PC-3 (cell line): ENCODE measurements around the gene BAZ1A. TPM values are rescaled to one million over a fixed set of nuclear protein-coding genes. Genes with fewer than 3 reads are reported as not detected.

Experiments used
- ATAC-seq: fragments of 200-7000 bp; cut with Tn5 transposase; 2 replicates; pipeline ENCODE4 v1.9.1; 2020; ENCODE audit warnings: mild to moderate bottlenecking, moderate library complexity
- Bru-seq: library from RNA; stranded (reverse); fragments of 400-500 nt; gene quantifications from one replicate; lab custom pipeline; 2021; lab: Mats Ljungman, UMichigan
- BruChase-seq, 2 experiments: library from RNA; stranded (reverse); fragments of 400-500 nt; gene quantifications; one replicate each; lab custom pipeline; 2021; lab: Mats Ljungman, UMichigan
- BruUV-seq: library from RNA; stranded (reverse); fragments of 400-500 nt; replicated peaks from 2 replicates; lab custom pipeline; 2021; lab: Mats Ljungman, UMichigan
- CTCF ChIA-PET: fragments of 300-600 bp; sonication (Branson Sonifier 250); formaldehyde crosslinking; loops from one replicate; lab custom pipeline; 2022; ENCODE audit warnings: antibody characterized with exemption; lab: Charles Lee
- POLR2A ChIA-PET: fragments of 300-600 bp; sonication (Branson Sonifier 250); formaldehyde crosslinking; loops from one replicate; lab custom pipeline; 2022; ENCODE audit warnings: antibody characterized with exemption; ENCODE audit not compliant: unreplicated experiment; lab: Charles Lee
- DNase-seq: peaks from one replicate; pipeline ENCODE4 v3.0.0-alpha.2; 2015
- H2AFZ ChIP-seq: fragments of 300-600 bp; sonication (generic); 2 replicates; pipeline ENCODE4 v1.6.0; 2016; ENCODE audit warnings: antibody characterized with exemption, low read length
- H3F3A ChIP-seq: fragments of 300-600 bp; sonication (generic); one replicate; pipeline ENCODE4 v1.6.0; 2017; ENCODE audit warnings: antibody characterized with exemption, low read length, control low read depth, mild to moderate bottlenecking; ENCODE audit not compliant: unreplicated experiment
- H3K27ac ChIP-seq: fragments of 300-600 bp; sonication (generic); 2 replicates; pipeline ENCODE4 v1.5.1; 2016; ENCODE audit warnings: mild to moderate bottlenecking, low read length
- H3K27me3 ChIP-seq: fragments of 300-600 bp; sonication (generic); 2 replicates; pipeline ENCODE4 v1.6.1; 2016; ENCODE audit warnings: low read length, mixed read lengths
- H3K36me3 ChIP-seq: fragments of 300-600 bp; sonication (generic); 2 replicates; pipeline ENCODE4 v1.6.1; 2016; ENCODE audit warnings: low read depth, mixed run types, low read length, mixed read lengths
- H3K4me1 ChIP-seq: fragments of 300-600 bp; sonication (generic); 2 replicates; pipeline ENCODE4 v1.5.1; 2016; ENCODE audit warnings: low read length; ENCODE audit not compliant: insufficient read depth
- H3K4me2 ChIP-seq: fragments of 300-600 bp; sonication (generic); 2 replicates; pipeline ENCODE4 v1.6.0; 2016; ENCODE audit warnings: low read length
- H3K4me3 ChIP-seq: fragments of 300-600 bp; sonication (generic); 2 replicates; pipeline ENCODE4 v1.5.1; 2016; ENCODE audit warnings: mild to moderate bottlenecking, low read length, mixed read lengths
- H3K79me2 ChIP-seq: fragments of 300-600 bp; sonication (generic); 2 replicates; pipeline ENCODE4 v1.6.1; 2017; ENCODE audit warnings: low read length, mixed read lengths
- H3K9ac ChIP-seq: fragments of 300-600 bp; sonication (generic); 2 replicates; pipeline ENCODE4 v1.6.0; 2016; ENCODE audit warnings: mild to moderate bottlenecking, low read length
- H3K9me2 ChIP-seq: fragments of 300-600 bp; sonication (generic); replicated peaks from 2 replicates; pipeline ENCODE4 v1.6.1; 2016; ENCODE audit warnings: mixed run types, low read length, mixed read lengths
- H3K9me3 ChIP-seq: fragments of 300-600 bp; sonication (generic); 2 replicates; pipeline ENCODE4 v1.6.1; 2016; ENCODE audit warnings: low read length, mixed read lengths
- H4K20me1 ChIP-seq: fragments of 300-600 bp; sonication (generic); 2 replicates; pipeline ENCODE4 v1.6.1; 2016; ENCODE audit warnings: low read length, mixed read lengths
- EZH2 ChIP-seq: fragments of 300-600 bp; sonication (generic); IDR thresholded peaks from one replicate; pipeline ENCODE4 v1.6.1; 2017; ENCODE audit warnings: antibody characterized with exemption, mild to moderate bottlenecking, low read length; ENCODE audit not compliant: unreplicated experiment
- EZH2phosphoT487 ChIP-seq: fragments of 300-600 bp; sonication (generic); IDR thresholded peaks from 2 replicates; pipeline ENCODE4 v1.6.1; 2018; ENCODE audit warnings: mild to moderate bottlenecking, antibody characterized with exemption, low read length, borderline replicate concordance
- intact Hi-C: fragments of 100-400 bp; cut with micrococcal nuclease; formaldehyde crosslinking; loops from 2 replicates; pipeline ENCODE4 v1.9.0; 2023
- long read RNA-seq: library from polyadenylated mRNA; unstranded; transcript quantifications from one replicate; pipeline ENCODE4 v2.0.0, GENCODE V29; 2021; ENCODE audit not compliant: unreplicated experiment
- total RNA-seq: library from RNA; depleted of rRNA; stranded (reverse); fragments of >200 nt; gene quantifications from 2 replicates; pipeline ENCODE4 v1.2.3, GENCODE V29; 2014; rRNA removed
- TF ChIP-seq, protein P1 (sequence below): fragments of 300-600 bp; sonication (generic); conservative IDR thresholded peaks from 2 replicates; pipeline ENCODE4 v1.5.1; 2017; ENCODE audit warnings: antibody characterized with exemption, low read depth, mild to moderate bottlenecking, low read length

BAZ1A gene, protein sequence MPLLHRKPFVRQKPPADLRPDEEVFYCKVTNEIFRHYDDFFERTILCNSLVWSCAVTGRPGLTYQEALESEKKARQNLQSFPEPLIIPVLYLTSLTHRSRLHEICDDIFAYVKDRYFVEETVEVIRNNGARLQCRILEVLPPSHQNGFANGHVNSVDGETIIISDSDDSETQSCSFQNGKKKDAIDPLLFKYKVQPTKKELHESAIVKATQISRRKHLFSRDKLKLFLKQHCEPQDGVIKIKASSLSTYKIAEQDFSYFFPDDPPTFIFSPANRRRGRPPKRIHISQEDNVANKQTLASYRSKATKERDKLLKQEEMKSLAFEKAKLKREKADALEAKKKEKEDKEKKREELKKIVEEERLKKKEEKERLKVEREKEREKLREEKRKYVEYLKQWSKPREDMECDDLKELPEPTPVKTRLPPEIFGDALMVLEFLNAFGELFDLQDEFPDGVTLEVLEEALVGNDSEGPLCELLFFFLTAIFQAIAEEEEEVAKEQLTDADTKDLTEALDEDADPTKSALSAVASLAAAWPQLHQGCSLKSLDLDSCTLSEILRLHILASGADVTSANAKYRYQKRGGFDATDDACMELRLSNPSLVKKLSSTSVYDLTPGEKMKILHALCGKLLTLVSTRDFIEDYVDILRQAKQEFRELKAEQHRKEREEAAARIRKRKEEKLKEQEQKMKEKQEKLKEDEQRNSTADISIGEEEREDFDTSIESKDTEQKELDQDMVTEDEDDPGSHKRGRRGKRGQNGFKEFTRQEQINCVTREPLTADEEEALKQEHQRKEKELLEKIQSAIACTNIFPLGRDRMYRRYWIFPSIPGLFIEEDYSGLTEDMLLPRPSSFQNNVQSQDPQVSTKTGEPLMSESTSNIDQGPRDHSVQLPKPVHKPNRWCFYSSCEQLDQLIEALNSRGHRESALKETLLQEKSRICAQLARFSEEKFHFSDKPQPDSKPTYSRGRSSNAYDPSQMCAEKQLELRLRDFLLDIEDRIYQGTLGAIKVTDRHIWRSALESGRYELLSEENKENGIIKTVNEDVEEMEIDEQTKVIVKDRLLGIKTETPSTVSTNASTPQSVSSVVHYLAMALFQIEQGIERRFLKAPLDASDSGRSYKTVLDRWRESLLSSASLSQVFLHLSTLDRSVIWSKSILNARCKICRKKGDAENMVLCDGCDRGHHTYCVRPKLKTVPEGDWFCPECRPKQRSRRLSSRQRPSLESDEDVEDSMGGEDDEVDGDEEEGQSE (N-terminal part only)
- 24.7 and 30.6 TPM in 2 replicates for total RNA-seq
- Bru-seq, nascent RNA: percentile 81 among the genes with signal in this experiment
- percentile 81 among the genes with signal in this experiment for BruChase-seq, experiment 1, labeled RNA remaining after a 6-hour chase
- BruChase-seq, experiment 2, labeled RNA remaining after a 2-hour chase: percentile 81 among the genes with signal in this experiment
- long read RNA-seq, partial matches to known transcripts: 28 of 32 reads
- long read RNA-seq, other reads (novel, unspliced or antisense): 4 of 32 reads

DNA sequence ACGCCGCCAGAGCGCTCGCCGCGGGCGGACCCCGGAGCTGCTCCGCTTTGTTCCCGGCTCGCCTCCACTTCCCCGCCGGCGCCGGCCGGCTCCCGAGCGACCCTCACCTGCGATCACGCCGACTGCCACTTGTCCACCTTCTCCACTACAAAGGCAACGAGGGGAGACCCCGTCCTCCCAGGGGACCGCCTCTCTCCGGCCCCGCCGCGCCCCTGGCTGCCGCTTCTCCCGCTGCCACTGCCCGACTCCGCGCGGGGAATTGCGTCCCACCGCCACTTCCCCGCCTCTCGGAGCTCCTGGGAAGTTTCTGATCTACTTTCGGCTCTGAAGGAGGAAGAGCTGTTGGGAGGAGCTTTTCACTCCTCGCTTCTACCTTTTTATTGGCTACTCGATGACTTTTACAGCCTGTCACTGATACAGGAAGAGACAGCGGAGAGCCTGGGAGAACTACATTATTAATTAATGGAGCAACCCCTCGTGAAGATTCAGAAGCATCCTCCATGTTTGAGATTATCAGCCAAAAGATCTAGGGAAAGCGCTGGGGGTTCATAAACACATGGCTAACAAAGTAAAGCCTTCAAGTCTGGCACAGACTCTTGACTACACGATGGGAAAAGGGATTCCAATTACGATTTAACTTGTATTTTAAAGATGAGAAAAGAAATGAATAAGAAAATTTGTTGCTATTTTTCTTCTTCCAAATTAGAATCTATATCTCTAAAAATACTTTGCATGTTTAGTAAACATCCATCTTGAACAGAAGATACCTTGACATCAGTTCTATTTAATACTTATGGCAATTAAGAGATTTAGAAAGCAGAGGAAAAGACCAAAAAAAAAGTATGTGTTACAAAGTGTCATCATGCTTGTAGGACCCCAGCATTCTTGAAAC, at the start of gene BAZ1A:
Gene BAZ1A (minus strand): TSS at position 330 of the 892 bp plus-strand sequence. CDS start 756 bp downstream, outside the sequence.
- peaks cover 55% of the 10 kb centered on the region for H3K79me2 ChIP-seq
- peak within 1 kb of the TSS; percentile 94 for H3K27ac ChIP-seq
- H3K4me3 ChIP-seq: peak within 1 kb of the TSS; percentile 71
- peak within 1 kb of the TSS; percentile 87 for H3K4me2 ChIP-seq
- no peaks in the 10 kb centered on the region for H3K9me3 ChIP-seq
- BruUV-seq: TSS peak; percentile 67
- H3K4me1 ChIP-seq: peaks cover 19% of the 10 kb centered on the region
- intact Hi-C loops: loop anchor here (1.0 kb wide), 2 partner anchors 37 to 107 kb away; partner anchors contain the start of gene SRP54
- peak within 1 kb of the TSS; percentile 94 for H2AFZ ChIP-seq
- H3K36me3 ChIP-seq: peaks cover 11% of the 10 kb centered on the region; the same call in 1 of the 2 replicates
- ChIA-PET CTCF (interaction anchor here (0.6 kb wide), 3 partner anchors 90 to 153 kb away, joined by 3 to 4 read pairs (median 4); no protein-coding TSS in a partner anchor), POLR2A (interaction anchor here (0.5 to 1.0 kb wide), 8 partner anchors 105 to 951 kb away, joined by 3 to 5 read pairs (median 4); partner anchors contain the start of gene BRMS1L)
- no peaks in the 10 kb centered on the region for H3K27me3 ChIP-seq
- ATAC-seq (peak; percentile 69), DNase-seq (peak; percentile 93)
- H3F3A ChIP-seq: no peaks in the 10 kb centered on the region
- TF ChIP-seq EZH2phosphoT487 (no peak), EZH2 (no peak)
- TF ChIP-seq, protein P1, sequence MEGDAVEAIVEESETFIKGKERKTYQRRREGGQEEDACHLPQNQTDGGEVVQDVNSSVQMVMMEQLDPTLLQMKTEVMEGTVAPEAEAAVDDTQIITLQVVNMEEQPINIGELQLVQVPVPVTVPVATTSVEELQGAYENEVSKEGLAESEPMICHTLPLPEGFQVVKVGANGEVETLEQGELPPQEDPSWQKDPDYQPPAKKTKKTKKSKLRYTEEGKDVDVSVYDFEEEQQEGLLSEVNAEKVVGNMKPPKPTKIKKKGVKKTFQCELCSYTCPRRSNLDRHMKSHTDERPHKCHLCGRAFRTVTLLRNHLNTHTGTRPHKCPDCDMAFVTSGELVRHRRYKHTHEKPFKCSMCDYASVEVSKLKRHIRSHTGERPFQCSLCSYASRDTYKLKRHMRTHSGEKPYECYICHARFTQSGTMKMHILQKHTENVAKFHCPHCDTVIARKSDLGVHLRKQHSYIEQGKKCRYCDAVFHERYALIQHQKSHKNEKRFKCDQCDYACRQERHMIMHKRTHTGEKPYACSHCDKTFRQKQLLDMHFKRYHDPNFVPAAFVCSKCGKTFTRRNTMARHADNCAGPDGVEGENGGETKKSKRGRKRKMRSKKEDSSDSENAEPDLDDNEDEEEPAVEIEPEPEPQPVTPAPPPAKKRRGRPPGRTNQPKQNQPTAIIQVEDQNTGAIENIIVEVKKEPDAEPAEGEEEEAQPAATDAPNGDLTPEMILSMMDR: no peak
- peak within 1 kb of the TSS; percentile 96 for H3K9ac ChIP-seq
- 0 out of 2 replicates have a peak, but pooled peaks cover 5% of the 10 kb centered on the region for H4K20me1 ChIP-seq
- no peaks in the 10 kb centered on the region for H3K9me2 ChIP-seq

DNA sequence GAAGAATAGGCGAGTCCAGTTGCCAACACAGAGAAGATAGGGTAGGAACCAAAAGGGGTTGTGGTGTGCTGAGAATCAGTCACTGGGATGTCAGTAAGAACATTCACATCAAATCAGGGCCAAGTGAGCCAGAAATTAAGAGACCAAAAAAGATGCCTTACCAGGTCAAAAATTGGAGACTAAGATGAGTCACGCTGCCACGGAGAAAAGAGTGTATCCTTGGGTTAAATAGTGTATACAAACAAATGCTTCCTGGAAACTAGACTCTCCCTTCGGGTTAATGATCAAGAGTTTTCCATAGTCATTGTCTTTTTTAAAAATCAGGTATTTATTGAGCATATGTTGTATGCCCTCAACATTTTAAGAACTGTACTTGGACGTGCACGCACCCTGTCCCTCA, 45.2 kb upstream of the BAZ1A start:
- H2AFZ ChIP-seq: no peak overlapping the region

More for the DNA sequence above, 45.2 kb upstream of the BAZ1A start:
- no peaks in the 10 kb centered on the region for H3K27me3 ChIP-seq
- ATAC-seq (peak; percentile 62; the same call in 1 of the 2 replicates), DNase-seq (peak; percentile 10)
- no peak overlapping the region for H3K4me2 ChIP-seq
- CTCF ChIA-PET: no interaction called here
- H3K4me1 ChIP-seq: no peaks in the 10 kb centered on the region
- H3F3A ChIP-seq: no peaks in the 10 kb centered on the region
- H3K4me3 ChIP-seq: no peak overlapping the region
- POLR2A ChIA-PET: no interaction called here
- no peaks in the 10 kb centered on the region for H3K36me3 ChIP-seq
- H4K20me1 ChIP-seq: no peaks in the 10 kb centered on the region
- TF ChIP-seq EZH2phosphoT487 (no peak), EZH2 (no peak)
- TF ChIP-seq, protein P1: no peak
- no peaks in the 10 kb centered on the region for H3K79me2 ChIP-seq
- no TSS peak for BruUV-seq
- no peak overlapping the region for H3K27ac ChIP-seq
- intact Hi-C loops: no loop called here
- no peaks in the 10 kb centered on the region for H3K9me3 ChIP-seq
- H3K9me2 ChIP-seq: no peaks in the 10 kb centered on the region
- H3K9ac ChIP-seq: no peak overlapping the region
